G401 (cell line): ENCODE results near the gene MUC15. TPM values are rescaled to one million over a fixed set of nuclear protein-coding genes. Genes with fewer than 3 reads are reported as not detected.

Experiments
- DNase-seq: peaks from one replicate; pipeline ENCODE4 v3.0.0-alpha.2; 2015; ENCODE audit warnings: low spot score
- in situ Hi-C: cut with HindIII; loops from 2 replicates; pipeline ENCODE4 v1.10.0; 2016; ENCODE audit warnings: low sequenced_read_pairs, mixed read lengths
- total RNA-seq: library from RNA; depleted of rRNA; stranded (reverse); fragments of >200 nt; shearing (Covaris generic); gene quantifications from 2 replicates; pipeline ENCODE4 v1.2.3, GENCODE V29; 2014; rRNA removed

The MUC15 gene
- total RNA-seq, 1 experiment from 2014 or later: not detected

- no peak for DNase-seq
- in situ Hi-C loops: no loop called here
Measured at GRCh38 chr11:26510756-26511155, 61.3 kb downstream of the MUC15 start.

GRCh38 chr11:26510164-26510563 lies 61.9 kb downstream of the MUC15 start:
- no peak for DNase-seq
- in situ Hi-C loops: no loop called here

Other genes with a start within 250 kb of the MUC15 start
- gene ANO3, start 240.1 kb downstream of the MUC15 start, total RNA-seq: not detected in 2 replicates
- gene SLC5A12, start 149.8 kb upstream of the MUC15 start, total RNA-seq: not detected in 2 replicates